K562 (cell line): ENCODE results near the gene UGP2.

Experiments
- CTCF ChIP-seq, 3 experiments: IDR thresholded peaks in 2 of 3; conservative IDR thresholded peaks in 1 of 3; 2 replicates each; pipeline ENCODE4 v1.5.1; 2011 to 2012; ENCODE audit warnings: low read length in 3 of 3, mild to moderate bottlenecking in 3 of 3, control low read depth in 2 of 3, improper control_type of control experiment in 1 of 3, inconsistent platforms in 1 of 3, low read depth in 1 of 3, mixed read lengths in 1 of 3, moderate library complexity in 1 of 3; ENCODE audit not compliant: insufficient read depth in 2 of 3
- EGR1 ChIP-seq: fragments of 450-650 bp; conservative IDR thresholded peaks from 2 replicates; pipeline ENCODE4 v1.6.1; 2017; ENCODE audit warnings: mild to moderate bottlenecking
- JUNB ChIP-seq: fragments of 450-650 bp; formaldehyde crosslinking; conservative IDR thresholded peaks from 2 replicates; pipeline ENCODE4 v1.4.0; 2020; ENCODE audit warnings: mild to moderate bottlenecking
- MAZ ChIP-seq, 2 experiments: fragments of 450-650 bp in 1 of 2; sonication (generic) in 1 of 2; formaldehyde crosslinking; IDR thresholded peaks in 1 of 2; conservative IDR thresholded peaks in 1 of 2; 2 replicates each; pipeline versions ENCODE4 v1.4.0 to v1.5.0; 2020; ENCODE audit warnings: mild to moderate bottlenecking in 1 of 2, missing genetic modification reagents in 1 of 2
- MYC ChIP-seq, 2 experiments: fragments of 250-450 bp in 1 of 2; sonication (Bioruptor Pico) in 1 of 2; IDR thresholded peaks; 2 replicates each; pipeline versions ENCODE4 v1.5.1 to v1.6.1; 2012 to 2021; ENCODE audit warnings: low read depth in 2 of 2, borderline replicate concordance in 1 of 2, improper control_type of control experiment in 1 of 2, low read length in 1 of 2, mild to moderate bottlenecking in 1 of 2, moderate library complexity in 1 of 2
- USF1 ChIP-seq: sonication (generic); formaldehyde crosslinking; IDR thresholded peaks from 2 replicates; pipeline ENCODE4 v1.9.0; 2022; ENCODE audit warnings: mild to moderate bottlenecking, missing genetic modification reagents
- ZBTB49 ChIP-seq: sonication (generic); formaldehyde crosslinking; IDR thresholded peaks from 2 replicates; pipeline ENCODE4 v1.8.0; 2022; ENCODE audit warnings: missing genetic modification reagents, mild to moderate bottlenecking, borderline replicate concordance
- ZBTB8A ChIP-seq: fragments of 450-650 bp; IDR thresholded peaks from 2 replicates; pipeline ENCODE4 v1.6.1; 2018; ENCODE audit warnings: mild to moderate bottlenecking, moderate library complexity; ENCODE audit not compliant: partially characterized antibody
- ZNF354B ChIP-seq: fragments of 250-450 bp; sonication (Bioruptor Pico); IDR thresholded peaks from 2 replicates; pipeline ENCODE4 v1.4.0; 2020

GRCh38 chr2:63819256-63819655, 22.4 kb upstream of the UGP2 start:
- TF ChIP-seq EGR1, result no peak
- TF ChIP-seq MYC (IDR thresholded peaks at IDR 0.05; ENCODE audit: low read depth, low read length), result no peak
- TF ChIP-seq MYC (CRISPR knock-in tag; IDR thresholded peaks at IDR 0.05; ENCODE audit: borderline replicate concordance, low read depth), result no peak
- no peak for TF ChIP-seq ZBTB8A
- no peak for TF ChIP-seq USF1 (CRISPR knock-in tag)
- no peak for TF ChIP-seq CTCF (IDR thresholded peaks at IDR 0.05 in 2 of 3, conservative IDR thresholded peaks at IDR 0.05 in 1 of 3; ENCODE audit: insufficient read depth in 2 of 3, low read depth in 1 of 3, low read length in 3 of 3)
- no peak for TF ChIP-seq ZNF354B (CRISPR knock-in tag)
- no peak for TF ChIP-seq JUNB (CRISPR knock-in tag)
- TF ChIP-seq MAZ (CRISPR knock-in tag; conservative IDR thresholded peaks at IDR 0.05 in 1 of 2, IDR thresholded peaks at IDR 0.05 in 1 of 2), result no peak
- no peak for TF ChIP-seq ZBTB49 (CRISPR knock-in tag)
